GM21390 (cell line): ENCODE measurements around the gene UBTD2.

ENCODE experiments used
- ATAC-seq: cut with Tn5 transposase; IDR thresholded peaks from one replicate; pipeline ENCODE4 v1.9.1; 2021; ENCODE audit not compliant: unreplicated experiment

Gene UBTD2

GRCh38 chr5:172173564-172174153 is 109.9 kb downstream of the UBTD2 start:
- ATAC-seq = no peak

- ATAC-seq = no peak
Observed at GRCh38 chr5:172172912-172173563, 110.5 kb downstream of the UBTD2 start.

- no peak for ATAC-seq
Observed at GRCh38 chr5:172171118-172171517, 112.4 kb downstream of the UBTD2 start.

GRCh38 chr5:172170251-172170701 is 113.3 kb downstream of the UBTD2 start:
- ATAC-seq = no peak

- ATAC-seq = no peak
Observed at GRCh38 chr5:172169216-172169615, 114.3 kb downstream of the UBTD2 start.

- ATAC-seq = no peak
Observed at GRCh38 chr5:172168311-172168710, 115.3 kb downstream of the UBTD2 start.

- ATAC-seq = no peak
Observed at GRCh38 chr5:172167895-172168294, 115.7 kb downstream of the UBTD2 start.

GRCh38 chr5:172166030-172166826 is 117.3 kb downstream of the UBTD2 start:
- no peak for ATAC-seq

GRCh38 chr5:172165465-172165864 is 118.1 kb downstream of the UBTD2 start:
- peak; percentile 75 for ATAC-seq

- no peak for ATAC-seq
Observed at GRCh38 chr5:172164769-172165212, 118.8 kb downstream of the UBTD2 start.

GRCh38 chr5:172163346-172163745 is 120.2 kb downstream of the UBTD2 start:
- no peak for ATAC-seq

- no peak for ATAC-seq
Observed at GRCh38 chr5:172162987-172163343, 120.6 kb downstream of the UBTD2 start.

- no peak for ATAC-seq
Observed at GRCh38 chr5:172162323-172162986, 121.1 kb downstream of the UBTD2 start.

GRCh38 chr5:172160506-172160905 is 123.1 kb downstream of the UBTD2 start:
- no peak for ATAC-seq
